Stimulated activated CD4-positive, alpha-beta T cell treated with anti-CD3 and anti-CD28 coated beads, Interleukin-2, amount 100 ng/mL, for 4 hours (primary cell): Measurements from ENCODE around the gene CCNY.

ENCODE experiments used
- DNase-seq: peaks from one replicate; pipeline ENCODE4 v3.0.0-alpha.2; 2020; ENCODE audit warnings: low read depth

Gene CCNY

GRCh38 chr10:35486297-35486990 is 150.1 kb downstream of the CCNY start:
- DNase-seq, result no peak

GRCh38 chr10:35487336-35488034 is 151.2 kb downstream of the CCNY start:
- no peak for DNase-seq

- no peak for DNase-seq
These were observed 151.9 kb downstream of the CCNY start for GRCh38 chr10:35488228-35488627.

- DNase-seq, result no peak
These were observed 156.3 kb downstream of the CCNY start for GRCh38 chr10:35492386-35493195.

- no peak for DNase-seq
These were observed 157.1 kb downstream of the CCNY start for GRCh38 chr10:35493196-35494118.

- DNase-seq, result no peak
These were observed 159.3 kb downstream of the CCNY start for GRCh38 chr10:35495521-35496119.

- no peak for DNase-seq
These were observed 161.6 kb downstream of the CCNY start for GRCh38 chr10:35497909-35498308.

GRCh38 chr10:35498693-35499092 is 162.4 kb downstream of the CCNY start:
- DNase-seq, result no peak

- no peak for DNase-seq
These were observed 165.6 kb downstream of the CCNY start for GRCh38 chr10:35501923-35502322.

- DNase-seq, result no peak
These were observed 166.4 kb downstream of the CCNY start for GRCh38 chr10:35502692-35503091.

GRCh38 chr10:35503578-35503977 is 167.3 kb downstream of the CCNY start:
- DNase-seq, result no peak

- DNase-seq, result no peak
These were observed 167.8 kb downstream of the CCNY start for GRCh38 chr10:35504132-35504531.

- no peak for DNase-seq
These were observed 169.0 kb downstream of the CCNY start for GRCh38 chr10:35505241-35505873.

GRCh38 chr10:35506741-35507140 is 170.4 kb downstream of the CCNY start:
- DNase-seq, result no peak

- DNase-seq, result no peak
These were observed 171.3 kb downstream of the CCNY start for GRCh38 chr10:35507519-35508109.

- no peak for DNase-seq
These were observed 172.3 kb downstream of the CCNY start for GRCh38 chr10:35508647-35509046.

GRCh38 chr10:35510891-35511290 is 174.6 kb downstream of the CCNY start:
- no peak for DNase-seq

- no peak for DNase-seq
These were observed 175.3 kb downstream of the CCNY start for GRCh38 chr10:35511647-35512046.

GRCh38 chr10:35516102-35516670 is 179.9 kb downstream of the CCNY start:
- no peak for DNase-seq
